ENCODE data around the gene EVI5L. TPM values are rescaled to one million over a fixed set of nuclear protein-coding genes. Genes with fewer than 3 reads are reported as not detected.

The EVI5L gene
- total RNA-seq, 1 experiment from 2014 or later, result 6.4 TPM

DNA sequence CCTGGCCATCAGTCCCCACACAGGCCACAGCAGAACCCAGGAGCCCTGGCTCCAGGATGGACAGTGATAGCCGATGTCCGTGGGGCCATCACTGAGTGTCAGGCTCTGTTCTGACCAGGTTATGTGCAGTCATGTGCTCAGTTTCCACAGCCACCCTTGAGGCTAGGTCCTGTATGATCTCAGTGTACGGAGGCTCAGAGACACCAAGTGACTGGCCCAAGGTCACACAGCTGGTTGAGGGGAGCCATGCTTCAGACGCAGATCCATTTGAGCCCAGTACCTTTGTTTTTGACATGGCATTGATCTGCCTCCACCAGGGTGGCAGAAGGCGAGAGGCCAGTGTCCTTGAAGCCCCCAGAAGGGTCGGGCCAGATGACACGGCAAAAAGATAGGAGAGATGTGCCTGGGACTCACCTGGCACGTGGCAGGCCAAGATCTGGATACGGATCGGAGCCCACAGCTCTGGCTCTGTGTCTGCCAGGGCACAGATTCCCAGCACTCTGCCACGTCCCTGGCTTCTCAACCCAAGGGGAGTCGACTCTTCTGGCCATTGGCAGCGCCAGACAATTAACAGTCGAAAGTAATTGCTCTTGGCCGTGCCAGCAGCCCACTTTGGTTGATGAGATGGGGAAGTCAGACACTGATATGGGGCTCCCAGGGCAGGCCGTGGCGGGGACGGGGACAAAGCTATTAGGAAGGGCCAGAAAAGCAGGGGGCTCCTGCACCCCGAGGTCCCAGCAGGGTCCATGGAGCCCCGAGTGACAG, 15.6 kb downstream of the EVI5L start:
- H3K4me1 ChIP-seq (ENCODE audit: control insufficient read depth, insufficient read depth, low read length), result no peaks in the 10 kb centered on the region
- no peak for ATAC-seq
- ChIA-PET POLR2A (interaction anchor here (0.5 kb wide), 1 partner anchor 216 kb away, joined by 7 read pairs; the partner anchor contains the start of genes PET100 and XAB2), CTCF (no interaction called here)
- no peaks in the 10 kb centered on the region for H3K27me3 ChIP-seq (ENCODE audit: control insufficient read depth, insufficient read depth, low read length)
- H3K4me3 ChIP-seq (ENCODE audit: low read depth in 2 of 2, low read length in 2 of 2), result no peak overlapping the region
- DNase-seq (ENCODE audit: low read depth, low spot score), result no peak
- no peak overlapping the region for H3K27ac ChIP-seq (ENCODE audit: low read length)
- TF ChIP-seq, protein P1, sequence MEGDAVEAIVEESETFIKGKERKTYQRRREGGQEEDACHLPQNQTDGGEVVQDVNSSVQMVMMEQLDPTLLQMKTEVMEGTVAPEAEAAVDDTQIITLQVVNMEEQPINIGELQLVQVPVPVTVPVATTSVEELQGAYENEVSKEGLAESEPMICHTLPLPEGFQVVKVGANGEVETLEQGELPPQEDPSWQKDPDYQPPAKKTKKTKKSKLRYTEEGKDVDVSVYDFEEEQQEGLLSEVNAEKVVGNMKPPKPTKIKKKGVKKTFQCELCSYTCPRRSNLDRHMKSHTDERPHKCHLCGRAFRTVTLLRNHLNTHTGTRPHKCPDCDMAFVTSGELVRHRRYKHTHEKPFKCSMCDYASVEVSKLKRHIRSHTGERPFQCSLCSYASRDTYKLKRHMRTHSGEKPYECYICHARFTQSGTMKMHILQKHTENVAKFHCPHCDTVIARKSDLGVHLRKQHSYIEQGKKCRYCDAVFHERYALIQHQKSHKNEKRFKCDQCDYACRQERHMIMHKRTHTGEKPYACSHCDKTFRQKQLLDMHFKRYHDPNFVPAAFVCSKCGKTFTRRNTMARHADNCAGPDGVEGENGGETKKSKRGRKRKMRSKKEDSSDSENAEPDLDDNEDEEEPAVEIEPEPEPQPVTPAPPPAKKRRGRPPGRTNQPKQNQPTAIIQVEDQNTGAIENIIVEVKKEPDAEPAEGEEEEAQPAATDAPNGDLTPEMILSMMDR (IDR thresholded peaks at IDR 0.05), result no peak
- TF ChIP-seq, protein P2, sequence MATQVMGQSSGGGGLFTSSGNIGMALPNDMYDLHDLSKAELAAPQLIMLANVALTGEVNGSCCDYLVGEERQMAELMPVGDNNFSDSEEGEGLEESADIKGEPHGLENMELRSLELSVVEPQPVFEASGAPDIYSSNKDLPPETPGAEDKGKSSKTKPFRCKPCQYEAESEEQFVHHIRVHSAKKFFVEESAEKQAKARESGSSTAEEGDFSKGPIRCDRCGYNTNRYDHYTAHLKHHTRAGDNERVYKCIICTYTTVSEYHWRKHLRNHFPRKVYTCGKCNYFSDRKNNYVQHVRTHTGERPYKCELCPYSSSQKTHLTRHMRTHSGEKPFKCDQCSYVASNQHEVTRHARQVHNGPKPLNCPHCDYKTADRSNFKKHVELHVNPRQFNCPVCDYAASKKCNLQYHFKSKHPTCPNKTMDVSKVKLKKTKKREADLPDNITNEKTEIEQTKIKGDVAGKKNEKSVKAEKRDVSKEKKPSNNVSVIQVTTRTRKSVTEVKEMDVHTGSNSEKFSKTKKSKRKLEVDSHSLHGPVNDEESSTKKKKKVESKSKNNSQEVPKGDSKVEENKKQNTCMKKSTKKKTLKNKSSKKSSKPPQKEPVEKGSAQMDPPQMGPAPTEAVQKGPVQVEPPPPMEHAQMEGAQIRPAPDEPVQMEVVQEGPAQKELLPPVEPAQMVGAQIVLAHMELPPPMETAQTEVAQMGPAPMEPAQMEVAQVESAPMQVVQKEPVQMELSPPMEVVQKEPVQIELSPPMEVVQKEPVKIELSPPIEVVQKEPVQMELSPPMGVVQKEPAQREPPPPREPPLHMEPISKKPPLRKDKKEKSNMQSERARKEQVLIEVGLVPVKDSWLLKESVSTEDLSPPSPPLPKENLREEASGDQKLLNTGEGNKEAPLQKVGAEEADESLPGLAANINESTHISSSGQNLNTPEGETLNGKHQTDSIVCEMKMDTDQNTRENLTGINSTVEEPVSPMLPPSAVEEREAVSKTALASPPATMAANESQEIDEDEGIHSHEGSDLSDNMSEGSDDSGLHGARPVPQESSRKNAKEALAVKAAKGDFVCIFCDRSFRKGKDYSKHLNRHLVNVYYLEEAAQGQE (IDR thresholded peaks at IDR 0.05; ENCODE audit: insufficient read depth in 1 of 2, low read depth in 2 of 2, low read length in 1 of 2), result no peak
- no peak for TF ChIP-seq TCF7L2 (IDR thresholded peaks at IDR 0.05; ENCODE audit: low read depth, low read length)
- no peak for TF ChIP-seq POLR2AphosphoS5 (IDR thresholded peaks at IDR 0.05; ENCODE audit: low read depth, low read length)
- TF ChIP-seq SIN3A (IDR thresholded peaks at IDR 0.05; ENCODE audit: borderline replicate concordance, insufficient read depth, low read depth, low read length), result no peak
- intact Hi-C loops (cut with micrococcal nuclease; ENCODE audit: unreplicated experiment) (no loop called here), in situ Hi-C loops (cut with HindIII; ENCODE audit: low pct_unique_long_range_greater_than_20kb, low sequenced_read_pairs) (no loop called here)
- H3K36me3 ChIP-seq (ENCODE audit: control insufficient read depth, insufficient read depth, low read length), result no peaks in the 10 kb centered on the region
- no peaks in the 10 kb centered on the region for H3K9me3 ChIP-seq (ENCODE audit: control insufficient read depth, insufficient read depth, low read depth, low read length)
- BruUV-seq (replicated peaks), result no TSS peak

DNA sequence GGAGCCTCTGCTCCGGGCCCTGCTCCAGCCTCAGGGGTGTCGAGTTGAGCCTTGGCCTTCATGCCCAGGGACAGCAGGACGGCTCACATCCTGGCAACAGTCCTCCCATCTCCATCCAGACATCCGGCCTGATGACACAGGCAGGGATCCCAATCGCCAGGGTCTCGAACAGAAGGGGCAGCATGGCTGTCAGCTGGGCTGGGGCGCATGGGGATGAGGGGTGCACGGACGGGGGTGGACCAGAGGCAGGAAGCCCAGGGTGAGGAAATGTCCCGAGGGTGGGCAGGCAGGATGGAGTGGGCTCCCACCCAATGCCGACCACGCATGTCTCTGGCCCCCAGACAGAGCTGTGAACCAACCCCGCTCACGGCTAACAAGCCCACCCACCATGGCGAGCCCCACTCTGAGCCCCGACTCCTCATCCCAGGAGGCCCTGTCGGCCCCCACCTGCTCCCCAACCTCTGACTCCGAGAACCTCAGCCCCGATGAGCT, 16.2 kb downstream of the EVI5L start:
- in situ Hi-C loops (cut with HindIII; ENCODE audit: low pct_unique_long_range_greater_than_20kb, low sequenced_read_pairs) (no loop called here), intact Hi-C loops (cut with micrococcal nuclease; ENCODE audit: unreplicated experiment) (no loop called here)
- Histone ChIP-seq H3K9me3 (ENCODE audit: control insufficient read depth, insufficient read depth, low read depth, low read length) (no peaks in the 10 kb centered on the region), H3K4me1 (ENCODE audit: control insufficient read depth, insufficient read depth, low read length) (no peaks in the 10 kb centered on the region), H3K27me3 (ENCODE audit: control insufficient read depth, insufficient read depth, low read length) (no peaks in the 10 kb centered on the region), H3K27ac (ENCODE audit: low read length) (no peak overlapping the region), H3K36me3 (ENCODE audit: control insufficient read depth, insufficient read depth, low read length) (no peaks in the 10 kb centered on the region), H3K4me3 (ENCODE audit: low read depth in 2 of 2, low read length in 2 of 2) (no peak overlapping the region)
- ATAC-seq, result no peak
- DNase-seq (ENCODE audit: low read depth, low spot score), result no peak
- no TSS peak for BruUV-seq (replicated peaks)
- TF ChIP-seq, protein P2 (IDR thresholded peaks at IDR 0.05; ENCODE audit: insufficient read depth in 1 of 2, low read depth in 2 of 2, low read length in 1 of 2), result no peak
- TF ChIP-seq, protein P1 (IDR thresholded peaks at IDR 0.05), result no peak
- TF ChIP-seq SIN3A (IDR thresholded peaks at IDR 0.05; ENCODE audit: borderline replicate concordance, insufficient read depth, low read depth, low read length), result no peak
- no peak for TF ChIP-seq TCF7L2 (IDR thresholded peaks at IDR 0.05; ENCODE audit: low read depth, low read length)
- no peak for TF ChIP-seq POLR2AphosphoS5 (IDR thresholded peaks at IDR 0.05; ENCODE audit: low read depth, low read length)
- POLR2A ChIA-PET, result interaction anchor here (0.5 kb wide), 1 partner anchor 217 kb away, joined by 7 read pairs; the partner anchor contains the start of genes PET100 and XAB2
- CTCF ChIA-PET, result no interaction called here

Measured in Panc1 (cell line).